K562 (cell line): ENCODE measurements around the gene CACNA2D2. TPM values are rescaled to one million over a fixed set of nuclear protein-coding genes. Genes with fewer than 3 reads are reported as not detected.

Experiments
- ATAC-seq: fragments of 200-7000 bp; cut with Tn5 transposase; 3 replicates; pipeline ENCODE4 v1.9.1; 2020; ENCODE audit warnings: moderate library complexity
- BruUV-seq: library from RNA; stranded (reverse); fragments of 400-500 nt; replicated peaks from 2 replicates; lab custom pipeline; 2021; lab: Mats Ljungman, UMichigan
- CTCF ChIA-PET: fragments of 300-600 bp; formaldehyde crosslinking; extraction: SDS; loops from one replicate; lab custom pipeline; 2021; ENCODE audit warnings: low intra/inter-chr PET ratio; lab: Yijun Ruan, JAX
- POLR2A ChIA-PET: fragments of 300-600, 350-650 bp; sonication (Branson Sonifier 250); formaldehyde crosslinking; extraction: SDS; loops from one replicate; lab custom pipeline; 2021; ENCODE audit warnings: antibody characterized with exemption, inconsistent platforms; lab: Yijun Ruan, JAX
- DNase-seq, 4 experiments: peaks; one replicate each; pipeline versions ENCODE4 v3.0.0 to v3.0.0-alpha.2; 2011 to 2018; ENCODE audit warnings: low spot score in 3 of 4, mixed read lengths in 3 of 4; ENCODE audit errors: extremely low read depth in 1 of 4
- FAIRE-seq: peaks from 2 replicates; lab custom pipeline; 2011; peaks lifted over from hg19 to GRCh38; lab: Jason Lieb, UNC
- H2AFZ ChIP-seq: 2 replicates; pipeline ENCODE4 v1.6.0; 2011; ENCODE audit warnings: low read depth, low read length, control low read depth, inconsistent platforms
- H3K27ac ChIP-seq: fragments of 200-600 bp; 3 replicates; pipeline ENCODE4 v1.8.0; 2011; ENCODE audit warnings: low read depth, mild to moderate bottlenecking, control low read depth, inconsistent platforms, low read length, moderate library complexity, mixed read lengths; ENCODE audit errors: extremely low read depth
- H3K27me3 ChIP-seq, 2 experiments: fragments of 300-600 bp in 1 of 2; 2 replicates in 1 of 2; 3 replicates in 1 of 2; pipeline versions ENCODE4 v1.6.0 to v1.8.0; 2011; ENCODE audit warnings: inconsistent platforms in 2 of 2, low read length in 2 of 2, mild to moderate bottlenecking in 1 of 2, mixed read lengths in 1 of 2, moderate library complexity in 1 of 2; ENCODE audit not compliant: control insufficient read depth in 2 of 2, insufficient read depth in 2 of 2
- H3K36me3 ChIP-seq: fragments of 300-600 bp; 3 replicates; pipeline ENCODE4 v1.8.0; 2011; ENCODE audit warnings: mild to moderate bottlenecking, low read length, inconsistent platforms; ENCODE audit not compliant: control insufficient read depth, insufficient read depth
- H3K4me1 ChIP-seq, 2 experiments: fragments of 200-600 bp in 1 of 2; replicated peaks in 1 of 2; 2 replicates in 1 of 2; 3 replicates in 1 of 2; pipeline versions ENCODE4 v1.5.1 to v1.8.0; 2011; ENCODE audit warnings: inconsistent platforms in 2 of 2, low read length in 2 of 2, mild to moderate bottlenecking in 1 of 2, mixed read lengths in 1 of 2, moderate library complexity in 1 of 2; ENCODE audit not compliant: control insufficient read depth in 2 of 2, insufficient read depth in 2 of 2
- H3K4me2 ChIP-seq: 2 replicates; pipeline ENCODE4 v1.6.1; 2011; ENCODE audit warnings: low read length, control low read depth, inconsistent platforms, mixed read lengths; ENCODE audit not compliant: insufficient read depth
- H3K4me3 ChIP-seq: fragments of 200-600 bp; sonication (generic), shearing (Covaris generic); 2 replicates; pipeline ENCODE4 v1.5.1; 2016; ENCODE audit warnings: control low read depth, inconsistent platforms
- H3K79me2 ChIP-seq: fragments of 200-600 bp; 3 replicates; pipeline ENCODE4 v1.8.0; 2011; ENCODE audit warnings: low read length, inconsistent platforms; ENCODE audit not compliant: control insufficient read depth, insufficient read depth
- H3K9ac ChIP-seq, 2 experiments: 2 replicates each; pipeline versions ENCODE4 v1.6.0 to v1.6.1; 2011; ENCODE audit warnings: low read depth in 2 of 2, low read length in 2 of 2, control low read depth in 1 of 2, inconsistent platforms in 1 of 2, mild to moderate bottlenecking in 1 of 2, mixed read lengths in 1 of 2; ENCODE audit not compliant: insufficient read depth in 1 of 2
- H3K9me1 ChIP-seq: one replicate; pipeline ENCODE4 v1.6.0; 2011; ENCODE audit warnings: inconsistent platforms, mild to moderate bottlenecking, low read length, moderate library complexity; ENCODE audit not compliant: control insufficient read depth, insufficient read depth
- H3K9me3 ChIP-seq: replicated peaks from 2 replicates; pipeline ENCODE4 v1.5.1; 2011; ENCODE audit warnings: low read depth, low read length, inconsistent platforms; ENCODE audit not compliant: control insufficient read depth, insufficient read depth
- H4K20me1 ChIP-seq: replicated peaks from 2 replicates; pipeline ENCODE4 v1.6.1; 2011; ENCODE audit warnings: low read length, inconsistent platforms, mixed read lengths; ENCODE audit not compliant: control insufficient read depth, insufficient read depth
- HDAC1 ChIP-seq, 2 experiments: fragments of 450-650 bp; IDR thresholded peaks; 2 replicates each; pipeline ENCODE4 v1.6.1; 2016 to 2017; ENCODE audit warnings: inconsistent platforms in 1 of 2, mild to moderate bottlenecking in 1 of 2, moderate library complexity in 1 of 2
- LCOR ChIP-seq: sonication (generic); formaldehyde crosslinking; IDR thresholded peaks from 2 replicates; pipeline ENCODE4 v1.8.0; 2022; ENCODE audit warnings: mild to moderate bottlenecking, missing genetic modification reagents
- U2AF1 ChIP-seq: fragments of 200-400 bp; formaldehyde crosslinking; optimal IDR thresholded peaks from 2 replicates; pipeline ENCODE3; 2017; ENCODE audit warnings: mild to moderate bottlenecking, low read depth, low read length, moderate library complexity
- XRCC5 ChIP-seq: fragments of 200-400 bp; formaldehyde crosslinking; IDR thresholded peaks from 2 replicates; pipeline ENCODE4 v1.6.1; 2017; ENCODE audit warnings: low read depth, mild to moderate bottlenecking, low read length
- YY1 ChIP-seq, 3 experiments: IDR thresholded peaks; 2 replicates each; pipeline ENCODE4 v1.6.1; 2011; ENCODE audit warnings: low read length in 2 of 3, mild to moderate bottlenecking in 2 of 3, moderate library complexity in 2 of 3, borderline replicate concordance in 1 of 3, control low read depth in 1 of 3, low read depth in 1 of 3; ENCODE audit not compliant: insufficient read depth in 3 of 3, insufficient replicate concordance in 2 of 3, control insufficient read depth in 1 of 3, insufficient read length in 1 of 3; ENCODE audit errors: extremely low read depth in 1 of 3
- WGBS: fragments of 100-300 bp; shearing (Covaris generic); methylation state at CpG from one replicate; pipeline ENCODE4 v1.1.6; 2016; ENCODE audit warnings: low coverage, mixed read lengths; ENCODE audit not compliant: insufficient coverage; ENCODE audit errors: missing lambda C conversion rate; 5-methylcytosine and 5-hydroxymethylcytosine counted together
- in situ Hi-C: fragments of 300-500 bp; cut with MboI; formaldehyde crosslinking; loops from 4 replicates; pipeline ENCODE4 v1.15.0; 2018; ENCODE audit warnings: inconsistent platforms, mixed read lengths
- intact Hi-C: fragments of 100-400 bp; cut with micrococcal nuclease; formaldehyde crosslinking; loops from 2 replicates; pipeline ENCODE4 v1.14.2; 2022
- polyA plus RNA-seq, 8 experiments: library from polyadenylated mRNA; depleted of rRNA in 4 of 8; stranded (reverse) in 5 of 8; unstranded in 3 of 8; fragments of >200 nt; fragmentation: Nextera tagmentation in 2 of 8; fragmentation: Illumina TruSeq in 1 of 8; extraction: Ambion mirVana in 2 of 8; extraction: Trizol in 1 of 8; gene quantifications; 2 replicates each; pipeline versions ENCODE4 v1.2.1 to v1.2.3, GENCODE V29; 2011 to 2014; ENCODE audit warnings: inconsistent platforms in 1 of 8, missing spikeins in 1 of 8
- total RNA-seq, 7 experiments: library from RNA; depleted of rRNA in 6 of 7; stranded (reverse); fragments of >200 nt in 6 of 7; fragmentation: Illumina TruSeq in 2 of 7; extraction: Trizol in 2 of 7; gene quantifications; 2 replicates each; pipeline versions ENCODE4 v1.2.1 to v1.2.3, GENCODE V29; 2011 to 2021; ENCODE audit warnings: low replicate concordance in 1 of 7

CACNA2D2 gene
- total and polyA plus RNA-seq, 9 of the 15 experiments (the other 6 are each of a cell fraction or from before 2014, with no cell fraction given), result 0.11 to 0.58 (median 0.36) TPM; not detected in 2

DNA sequence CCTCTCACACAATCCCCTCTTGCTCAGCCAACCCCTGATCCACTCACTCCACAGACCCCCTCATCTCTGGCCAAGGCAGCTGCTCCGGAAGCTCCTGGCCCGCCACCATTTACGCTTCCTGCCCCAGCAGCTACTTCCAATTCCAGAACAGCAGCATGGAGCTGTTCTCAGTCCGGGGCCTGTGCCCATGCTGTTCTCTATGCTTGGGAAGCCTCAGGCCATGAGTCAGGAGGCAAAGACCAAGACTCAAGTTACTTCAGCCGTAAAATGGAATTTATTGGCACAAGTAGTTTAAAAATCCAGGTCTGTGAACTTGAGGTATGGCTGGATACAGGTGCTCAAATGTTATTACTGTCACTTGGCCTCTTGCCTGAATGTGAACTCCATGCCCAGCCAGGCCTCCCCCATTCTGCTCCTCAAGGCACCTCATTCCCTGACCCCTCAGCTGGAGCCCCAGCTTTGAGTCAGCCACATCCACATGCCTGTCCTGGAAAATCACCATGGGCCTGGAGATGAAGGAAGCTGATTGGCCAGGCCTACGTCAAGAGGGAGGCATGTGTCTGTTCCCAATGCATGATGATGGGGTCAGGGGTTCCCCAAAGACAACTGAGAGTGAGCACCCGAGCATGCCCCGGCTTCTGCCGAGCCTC, 31.4 kb upstream of the CACNA2D2 start:
- Histone ChIP-seq H3K4me1 (peaks cover 23 to 50% of the 10 kb centered on the region in 2 experiments), H3K9me1 (no peaks in the 10 kb centered on the region), H3K9me3 (no peaks in the 10 kb centered on the region), H3K9ac (no peak overlapping the region), H3K27ac (no peak overlapping the region), H3K36me3 (no peaks in the 10 kb centered on the region), H3K79me2 (no peaks in the 10 kb centered on the region), H3K27me3 (no peaks in the 10 kb centered on the region), H3K4me2 (no peak overlapping the region), H4K20me1 (no peaks in the 10 kb centered on the region), H3K4me3 (no peak overlapping the region), H2AFZ (no peak overlapping the region)
- TF ChIP-seq HDAC1 (IDR thresholded peaks at IDR 0.05) (no peak), YY1 (IDR thresholded peaks at IDR 0.05; ENCODE audit: borderline replicate concordance in 1 of 3, control insufficient read depth in 1 of 3, extremely low read depth in 1 of 3, insufficient read depth in 3 of 3, insufficient read length in 1 of 3, insufficient replicate concordance in 2 of 3, low read depth in 1 of 3, low read length in 2 of 3) (no peak), LCOR (no peak), U2AF1 (no peak), XRCC5 (no peak)
- in situ Hi-C loops (no loop called here), intact Hi-C loops (no loop called here)
- DNase-seq (no peak), FAIRE-seq (no peak), ATAC-seq (no peak)
- WGBS, result 70% methylated on average over 9 of the region's 9 CpGs
- POLR2A ChIA-PET, result no interaction called here
- no TSS peak for BruUV-seq
- CTCF ChIA-PET, result no interaction called here
